Activated CD8-positive, alpha-beta memory T cell treated with anti-CD3 and anti-CD28 coated beads for 1 hour (primary cell): ENCODE data around the gene OLFM3.

Source experiments
- DNase-seq, 2 donors: peaks; one replicate each; pipeline ENCODE4 v3.0.0-alpha.2; 2020; ENCODE audit warnings: low read depth in 1 of 2; ENCODE audit errors: extremely low read depth in 1 of 2

Gene OLFM3

DNA sequence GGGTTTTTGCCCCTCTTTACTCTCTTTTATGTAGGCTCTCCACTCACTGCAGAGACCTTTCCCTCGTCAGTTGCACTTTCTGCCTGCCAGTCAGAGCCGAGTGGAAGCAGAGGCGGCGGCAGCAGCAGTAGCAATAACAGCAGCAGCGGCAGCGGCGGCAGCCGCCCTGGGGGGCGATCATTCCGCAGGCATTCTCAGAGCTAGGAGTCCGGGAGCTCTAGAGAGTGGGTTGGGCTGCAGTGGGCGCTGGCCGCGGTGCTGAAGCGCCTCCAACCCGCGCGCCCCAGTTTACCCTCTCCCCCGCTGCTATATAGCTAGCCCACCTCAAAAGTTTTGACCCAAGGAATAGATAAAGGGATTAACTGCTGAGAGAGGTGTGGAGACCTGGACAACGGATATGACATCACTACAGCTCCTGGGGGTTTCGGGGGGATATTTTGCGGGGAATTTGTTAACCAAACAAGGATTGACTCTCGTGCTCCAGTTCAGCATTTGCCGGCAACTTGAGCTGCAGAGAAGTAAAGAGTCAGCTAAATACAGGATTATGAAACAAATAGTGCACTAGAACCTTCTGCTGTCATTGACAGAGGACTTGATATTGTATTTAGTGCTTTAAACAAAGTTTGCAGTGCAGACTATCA lies at the start of gene OLFM3:
Gene OLFM3, minus strand, starts transcription at position 102 of the 641 bp plus-strand sequence.
- no peak for DNase-seq

DNA sequence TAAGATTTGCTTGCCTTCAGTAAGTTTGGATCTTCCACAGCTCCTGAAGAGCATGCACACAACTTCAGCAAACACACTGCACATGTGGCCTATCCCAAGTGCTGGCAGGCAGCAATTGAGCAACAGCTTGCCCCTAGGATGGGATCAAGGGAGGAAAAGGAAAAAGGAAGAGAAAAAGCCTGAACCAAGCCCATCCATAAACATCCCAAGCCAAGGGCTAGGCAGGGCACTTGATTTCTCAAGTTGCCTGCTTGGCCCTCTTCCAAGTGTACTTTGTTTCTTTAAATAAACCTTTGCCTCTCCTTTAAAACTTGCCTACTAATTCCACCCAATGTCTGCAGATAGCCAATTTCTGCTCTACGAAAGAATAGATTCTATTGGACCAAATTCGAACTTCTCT lies 49.0 kb upstream of the OLFM3 start:
- DNase-seq, result no peak

DNA sequence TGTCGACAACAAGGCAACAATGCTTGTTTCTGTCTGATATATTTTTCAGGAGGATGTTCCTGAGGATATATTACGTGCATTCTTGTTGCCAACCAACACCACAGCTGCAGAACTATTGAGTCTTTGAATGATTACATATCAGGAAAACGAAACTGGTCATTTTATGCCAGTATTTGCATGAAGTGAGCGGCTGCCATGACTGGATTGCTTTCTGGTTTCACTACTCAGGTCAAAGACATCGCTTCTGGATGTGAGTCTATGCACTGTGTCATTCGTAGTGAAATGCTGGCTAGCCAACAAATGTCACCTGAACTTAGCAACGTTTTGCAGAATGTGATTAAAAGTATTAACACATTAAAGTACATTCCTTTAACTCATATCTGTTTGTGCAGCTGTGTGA lies 35.8 kb upstream of the OLFM3 start:
- DNase-seq, result no peak

DNA sequence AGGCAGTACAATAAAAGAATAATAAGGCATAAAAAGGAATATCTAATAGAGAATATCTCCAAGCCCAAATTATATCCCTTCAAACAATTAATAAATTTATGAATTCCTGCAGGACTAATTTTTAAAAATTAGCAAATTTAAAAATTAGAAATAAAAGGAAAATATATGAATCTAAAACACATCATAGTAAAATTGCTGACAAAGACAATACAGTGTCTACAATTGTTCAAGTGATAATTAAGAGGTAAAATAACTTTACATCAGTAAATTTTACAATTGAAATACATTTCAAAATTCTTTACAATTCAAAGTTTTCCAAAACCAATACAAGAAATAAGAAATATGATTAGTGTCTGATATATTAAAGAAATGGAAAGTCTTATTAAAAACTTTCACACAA lies 22.8 kb upstream of the OLFM3 start:
- no peak for DNase-seq

DNA sequence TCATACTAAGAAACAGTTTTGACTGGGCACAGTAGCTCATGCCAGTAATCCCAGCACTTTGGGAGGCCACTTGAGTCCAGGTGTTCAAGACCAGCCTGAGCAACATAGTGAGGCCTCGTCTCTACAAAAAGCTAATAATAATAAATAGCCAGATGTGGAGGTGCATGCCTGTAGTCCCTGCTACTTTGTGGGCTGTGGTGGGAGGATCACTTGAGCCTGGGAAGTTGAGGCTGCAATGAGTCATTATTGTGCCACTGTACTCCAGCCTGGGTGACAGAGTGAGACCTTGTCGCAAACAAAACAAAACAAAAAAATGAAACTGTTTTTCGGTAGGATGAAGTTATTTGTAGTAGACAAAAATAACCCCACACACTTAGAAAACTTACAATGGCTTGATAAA lies 19.0 kb upstream of the OLFM3 start:
- DNase-seq, result no peak

DNA sequence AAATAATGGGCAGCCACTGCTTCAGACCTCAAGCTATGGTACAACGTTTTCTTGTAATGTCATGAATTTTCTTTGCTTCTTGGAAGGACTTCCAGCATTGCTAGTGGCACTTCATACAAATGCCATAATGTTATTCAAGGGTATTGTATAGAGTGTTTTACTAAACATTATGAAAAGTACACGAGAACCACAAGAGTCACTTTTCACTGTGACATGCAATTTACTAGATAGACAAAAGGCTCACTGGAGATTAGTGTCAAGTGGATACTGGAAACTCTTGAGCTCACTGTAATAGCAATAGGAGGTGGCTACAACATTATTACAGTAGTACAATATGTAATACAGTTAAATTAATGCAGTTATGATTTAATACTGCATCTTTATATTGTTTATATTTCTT lies 5.3 kb upstream of the OLFM3 start:
- no peak for DNase-seq

DNA sequence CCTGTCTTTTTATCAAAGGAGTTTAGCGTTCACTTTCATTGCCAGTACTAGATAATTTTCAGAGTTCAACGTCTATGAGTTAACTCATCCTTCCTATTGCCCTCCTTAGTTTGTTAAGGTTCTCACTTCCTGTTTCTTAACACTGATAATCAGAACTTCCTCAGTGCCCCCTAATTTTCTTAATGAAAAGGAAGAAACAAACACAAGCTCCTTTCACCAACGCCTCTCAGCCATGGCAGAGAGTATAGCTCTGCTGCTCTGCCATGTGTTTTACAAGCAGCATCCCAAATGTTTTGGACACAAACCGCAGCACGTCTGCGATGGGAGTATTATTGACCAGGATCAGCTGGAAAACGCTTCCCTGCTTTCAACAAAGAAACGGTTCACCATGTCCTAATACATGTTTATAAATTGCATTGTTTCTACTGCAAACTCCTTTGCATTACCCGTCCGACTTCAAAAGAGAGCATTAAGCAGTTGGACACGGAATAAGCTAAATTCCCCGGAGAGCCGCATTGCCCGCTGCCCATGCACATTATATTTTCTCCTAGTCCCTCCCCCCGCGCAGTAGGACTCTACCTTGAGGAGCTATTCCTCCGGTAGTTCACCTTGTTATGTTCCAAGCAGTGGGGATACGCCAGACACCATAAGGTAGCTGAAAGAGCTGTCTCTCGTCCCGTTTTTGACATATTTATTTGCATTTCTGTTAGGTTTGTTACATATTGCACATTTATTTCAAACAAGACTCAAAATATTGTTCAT lies 561 bp downstream of the OLFM3 start:
- DNase-seq, result no peak

DNA sequence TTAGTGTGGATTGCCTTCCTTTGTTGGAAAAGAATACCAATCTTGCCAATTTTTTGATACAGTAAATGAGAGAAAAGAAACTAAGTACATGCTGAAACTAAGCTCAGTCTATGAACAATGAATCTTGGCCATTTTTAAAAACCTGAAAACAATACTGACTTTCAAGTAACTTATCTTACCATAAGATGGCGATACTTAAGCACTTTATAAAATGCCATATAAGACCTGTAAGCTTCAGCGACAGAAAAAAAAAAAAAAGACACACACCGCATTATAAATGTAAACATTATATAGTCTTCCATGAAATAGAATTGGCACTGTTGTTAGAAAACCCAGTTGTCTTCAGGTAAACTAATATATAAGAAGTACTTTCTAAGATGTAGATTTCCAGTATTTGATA lies 3.0 kb downstream of the OLFM3 start:
- DNase-seq, result no peak

DNA sequence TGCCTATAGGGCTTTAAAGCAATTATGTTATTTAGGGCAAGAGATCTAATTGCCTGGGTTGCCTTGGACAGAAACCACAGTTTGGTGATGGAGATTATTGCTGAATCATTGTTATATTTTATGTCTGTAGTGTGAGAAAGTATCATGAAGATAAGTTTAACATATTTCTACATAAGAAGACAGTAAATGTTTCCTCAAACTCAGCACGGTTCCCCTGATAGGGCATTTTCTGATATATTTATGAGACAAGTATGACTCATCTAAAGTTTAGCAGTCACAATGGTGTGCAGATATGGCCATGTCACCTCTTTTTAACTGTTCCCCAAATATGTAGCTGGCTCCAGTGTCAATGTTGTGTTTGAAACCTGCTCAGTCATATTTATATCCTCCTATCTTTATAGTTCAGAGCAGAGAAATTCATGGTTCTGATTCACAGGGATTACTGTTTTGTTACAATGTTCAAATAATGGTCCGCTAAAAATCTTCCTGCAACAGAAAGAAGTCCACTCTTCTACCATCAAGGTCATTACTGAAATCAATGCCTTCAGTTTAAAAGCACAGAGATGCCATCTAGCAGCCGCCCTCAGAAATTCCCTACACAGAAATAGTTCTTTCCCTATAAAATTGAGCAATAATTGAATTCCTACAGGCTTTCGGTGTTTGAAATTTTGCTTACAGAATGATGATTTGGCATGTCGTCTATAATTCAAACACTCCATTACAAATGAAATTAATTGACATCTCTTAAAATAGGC lies 3.7 kb downstream of the OLFM3 start:
- DNase-seq, result no peak

DNA sequence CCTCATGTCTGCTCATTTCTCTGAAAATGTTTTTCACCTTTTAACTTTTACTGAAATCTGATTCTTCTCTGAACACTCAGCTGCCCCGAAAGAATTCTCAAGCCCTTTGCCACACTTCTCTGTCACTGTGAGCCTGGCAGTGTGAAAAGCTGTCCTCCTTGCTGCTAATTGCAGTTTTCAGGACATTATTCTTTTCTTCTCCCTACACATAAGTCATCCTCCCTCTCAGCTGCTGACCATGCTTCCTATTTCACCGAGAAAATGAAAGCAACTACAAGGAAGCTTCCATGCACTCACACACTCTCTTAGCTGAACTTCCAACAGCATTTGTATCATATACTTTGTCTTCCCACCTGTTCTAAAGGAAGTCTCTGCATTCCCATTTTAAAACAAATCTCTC lies 15.8 kb downstream of the OLFM3 start:
- no peak for DNase-seq

DNA sequence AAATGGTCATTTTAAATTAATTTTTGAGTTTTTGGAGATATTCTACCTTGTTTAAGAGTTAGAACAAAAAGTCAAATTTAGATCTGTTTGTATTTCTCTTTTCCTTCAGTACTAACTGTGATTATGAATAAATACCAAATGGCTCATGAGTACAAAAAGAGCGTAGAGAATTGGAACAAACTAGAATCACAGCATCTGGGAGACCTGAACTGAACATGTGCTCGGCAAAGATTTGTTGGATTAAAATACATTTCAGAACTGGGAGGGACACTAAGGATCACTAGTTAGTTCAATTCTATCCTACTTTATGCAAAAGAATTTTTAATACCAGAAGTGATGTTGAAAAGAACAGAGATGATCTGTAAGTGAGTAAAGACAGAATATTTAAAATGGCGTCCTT lies 19.5 kb downstream of the OLFM3 start:
- DNase-seq, result no peak

DNA sequence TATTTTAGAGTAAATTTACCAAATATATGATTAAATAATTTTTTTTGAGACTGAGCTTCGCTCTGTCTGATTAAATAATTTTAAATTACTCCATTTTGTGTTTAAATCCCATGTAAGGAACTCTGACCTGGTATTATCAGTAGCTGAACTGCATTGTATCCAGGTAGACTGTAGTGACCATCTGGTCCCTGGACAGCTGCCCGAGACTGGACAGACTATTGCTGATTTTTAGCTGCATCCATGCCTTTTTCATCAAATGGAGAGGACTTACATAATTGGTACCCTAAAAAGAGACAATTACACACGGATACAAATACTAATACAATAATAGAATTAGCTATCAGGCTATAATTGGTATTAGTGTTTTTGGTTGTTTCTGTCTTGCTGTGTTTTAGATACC lies 20.6 kb downstream of the OLFM3 start:
- no peak for DNase-seq

DNA sequence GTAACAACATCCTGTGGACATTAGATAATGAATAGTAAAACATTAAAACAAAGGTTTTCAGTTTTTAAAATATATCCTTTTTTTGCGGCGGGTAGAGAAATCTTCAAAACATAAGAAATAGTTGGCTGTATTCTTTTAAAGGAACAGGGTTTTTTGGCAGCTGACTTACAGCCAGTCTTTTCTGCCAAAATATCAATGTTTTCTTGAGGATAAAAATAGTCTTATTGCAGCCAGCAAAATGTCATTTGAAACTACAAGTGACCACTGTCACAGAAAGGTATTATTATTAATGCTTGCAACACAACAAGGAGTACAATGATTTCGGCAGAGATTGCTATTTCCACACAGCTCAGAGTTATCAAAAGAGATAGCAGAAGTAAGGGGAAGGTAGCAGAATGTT lies 21.4 kb downstream of the OLFM3 start:
- DNase-seq, result no peak

DNA sequence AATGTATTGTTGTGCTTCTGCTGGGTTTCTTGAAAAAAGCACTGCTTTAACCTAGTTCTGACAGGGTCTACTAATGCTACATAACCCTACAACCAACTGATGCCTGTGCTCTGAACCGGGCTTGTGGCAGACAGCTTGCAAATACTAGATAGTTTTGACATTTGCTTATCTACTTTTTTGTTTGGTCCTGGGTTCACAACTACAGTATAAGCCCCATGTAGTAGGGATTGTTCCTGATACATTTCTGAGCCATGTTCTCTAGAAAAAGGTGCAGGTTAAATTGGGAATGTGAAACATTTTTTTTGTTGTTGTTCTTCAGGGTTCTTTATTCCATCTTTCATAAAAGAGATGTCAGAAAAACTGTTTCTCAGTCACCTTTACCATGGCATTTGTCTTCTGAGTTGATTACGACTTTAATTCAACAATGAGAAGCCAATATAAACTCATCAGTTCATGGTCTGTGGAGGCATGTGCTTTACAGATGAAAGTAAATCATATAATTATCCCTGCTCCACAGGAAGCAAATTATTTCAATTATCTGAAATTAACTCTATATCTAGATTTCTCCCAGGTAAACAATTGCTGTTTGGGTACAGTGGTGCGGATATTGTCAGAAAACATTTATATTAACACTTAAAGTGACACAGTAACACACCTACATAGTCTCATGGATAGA lies 22.0 kb downstream of the OLFM3 start:
- no peak for DNase-seq

DNA sequence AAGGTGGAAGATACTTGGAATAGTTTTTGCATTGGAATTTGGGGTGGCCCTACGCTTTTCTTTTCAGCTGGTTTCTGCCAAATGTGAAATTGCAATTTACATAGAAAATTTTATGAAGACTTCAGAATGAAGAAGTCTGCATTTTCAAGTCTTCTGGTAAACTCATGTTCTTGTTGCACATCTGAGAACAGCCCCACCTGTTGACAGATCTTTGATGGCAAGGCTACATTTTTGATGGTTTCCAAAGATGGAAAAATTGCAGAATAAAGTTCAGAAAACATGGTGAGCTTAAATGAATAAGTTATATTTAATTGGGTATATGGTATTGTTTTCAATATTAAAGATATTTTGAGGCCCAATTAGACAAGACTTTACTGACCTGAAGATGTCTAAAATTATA lies 25.4 kb downstream of the OLFM3 start:
- no peak for DNase-seq

DNA sequence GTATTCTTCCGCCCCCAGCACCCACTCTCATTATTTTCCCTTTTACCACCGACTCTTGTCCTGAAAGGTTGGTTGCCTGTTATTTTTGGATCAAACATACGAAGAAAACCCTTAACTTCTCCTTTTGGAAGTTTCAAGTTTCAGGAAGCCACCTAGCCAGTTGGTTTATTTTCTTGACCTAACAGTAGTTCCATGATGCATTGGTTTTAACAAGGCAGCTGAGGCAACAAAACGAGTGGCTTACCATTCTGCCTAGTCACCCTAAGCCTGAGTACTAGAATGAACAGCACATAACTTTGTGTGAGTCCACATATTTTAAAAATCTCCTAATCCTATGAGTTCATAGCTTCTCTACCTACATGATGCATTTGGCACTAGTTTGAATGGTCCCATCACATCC lies 28.9 kb downstream of the OLFM3 start:
- no peak for DNase-seq

DNA sequence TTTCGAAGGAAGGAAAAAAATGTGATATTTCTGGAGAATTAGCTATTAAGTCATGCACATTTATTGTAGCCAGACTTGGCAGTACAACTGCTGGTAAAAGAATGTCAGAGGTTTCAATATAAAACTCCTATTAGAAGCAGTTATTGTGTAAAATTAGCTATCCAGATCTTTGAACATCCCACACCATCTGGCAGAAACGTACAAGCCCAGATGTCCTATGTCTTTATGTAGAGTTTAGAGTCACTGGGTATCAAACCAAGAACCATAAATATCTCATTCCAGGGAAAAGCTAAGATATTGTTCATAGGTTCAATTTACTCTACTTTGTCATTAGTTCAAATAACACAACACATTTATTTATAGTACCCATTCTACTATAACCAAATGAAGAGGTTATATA lies 31.4 kb downstream of the OLFM3 start:
- no peak for DNase-seq

DNA sequence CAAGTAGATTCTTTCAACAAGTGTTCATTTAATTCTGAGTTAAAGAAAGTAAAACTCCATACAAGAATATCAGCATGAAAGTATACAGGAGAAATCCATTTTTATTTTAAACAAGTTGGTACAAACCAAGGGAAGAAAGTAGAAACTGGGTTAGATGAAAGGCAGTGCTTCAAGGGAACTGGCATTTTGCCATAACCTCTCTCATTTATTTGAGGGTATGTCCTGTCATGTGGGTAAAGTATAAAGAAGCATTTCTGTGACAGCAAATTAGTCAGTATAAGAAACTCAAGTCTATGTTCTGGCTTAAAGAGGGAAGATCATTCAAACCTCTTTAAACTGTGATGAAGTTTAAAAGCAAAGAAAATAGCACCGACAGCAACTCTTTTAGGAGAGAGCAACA lies 32.0 kb downstream of the OLFM3 start:
- no peak for DNase-seq

DNA sequence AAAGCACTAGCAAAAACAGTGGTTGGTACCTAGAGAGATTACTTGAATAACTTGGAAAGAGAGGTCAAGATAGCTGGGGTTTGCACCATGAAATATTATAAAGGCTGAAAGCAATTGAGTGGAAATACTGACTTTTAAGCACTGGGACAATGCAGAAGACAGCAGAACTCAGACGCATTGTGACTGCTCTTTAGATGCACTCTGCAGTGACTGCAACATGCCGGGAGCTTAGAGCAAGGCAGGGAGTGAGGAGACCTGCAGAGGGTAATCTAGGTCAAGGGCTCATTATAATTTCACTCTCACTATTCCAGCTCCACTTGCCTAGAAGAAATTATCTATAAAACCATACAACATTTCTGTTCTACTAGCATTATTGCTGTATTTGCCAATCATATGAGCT lies 36.6 kb downstream of the OLFM3 start:
- DNase-seq, result no peak

DNA sequence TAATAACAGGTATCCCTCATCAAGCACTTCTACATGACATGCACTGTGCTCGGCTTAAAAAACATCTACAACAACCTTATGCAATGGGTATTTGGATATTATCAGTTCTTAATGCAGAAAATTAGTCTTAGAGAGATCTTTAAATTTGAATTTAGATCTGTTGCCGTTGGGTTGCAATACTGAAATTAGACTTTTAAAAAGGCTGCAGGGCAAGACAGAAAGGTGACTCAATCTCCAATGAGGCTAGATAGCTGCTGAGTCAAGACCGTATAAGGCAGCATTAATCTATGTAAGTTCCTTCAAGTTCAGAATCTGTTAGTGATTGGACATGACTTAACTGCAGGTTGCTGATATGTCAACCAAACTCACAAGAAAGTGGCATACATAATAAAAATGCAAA lies 37.3 kb downstream of the OLFM3 start:
- no peak for DNase-seq

DNA sequence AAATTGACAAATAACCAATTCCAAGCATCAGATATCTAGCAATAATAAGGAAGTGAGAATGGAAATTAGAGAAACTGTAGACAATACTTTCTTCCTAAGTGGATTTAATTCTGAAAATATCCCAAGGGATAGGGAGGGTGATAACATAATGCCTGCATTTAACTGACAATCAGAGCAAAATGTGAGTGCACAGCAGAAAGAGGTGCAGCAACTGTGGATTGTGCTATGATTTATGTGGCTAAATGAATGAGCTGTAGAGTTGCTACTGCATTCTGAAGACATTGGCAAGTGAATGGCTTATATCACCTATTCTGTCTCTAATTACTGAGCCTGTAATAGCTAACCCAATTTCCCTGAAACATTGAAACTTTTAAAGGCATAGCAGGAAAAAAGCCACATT lies 39.0 kb downstream of the OLFM3 start:
- no peak for DNase-seq

DNA sequence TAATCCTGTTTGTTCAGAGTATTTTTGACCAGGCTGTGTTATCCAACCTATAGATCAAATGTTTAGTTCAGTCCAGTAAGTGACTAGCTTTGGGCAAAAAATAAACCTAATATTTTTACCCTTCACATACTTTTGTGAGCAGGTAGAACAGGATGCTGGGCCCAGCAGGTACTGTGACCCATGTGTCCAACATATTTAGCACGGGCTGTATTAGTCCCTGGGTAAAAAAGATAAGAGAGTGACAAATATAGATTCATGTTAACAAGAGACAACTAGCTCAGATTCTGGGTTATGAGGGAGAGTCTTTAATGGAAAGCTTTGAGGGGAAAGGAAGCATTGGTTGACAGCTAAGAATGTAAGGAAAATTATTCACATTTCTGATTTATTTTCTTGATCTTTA lies 43.1 kb downstream of the OLFM3 start:
- DNase-seq, result no peak
